SJCRH30 (cell line): ENCODE measurements around the gene OBSCN. TPM values are rescaled to one million over a fixed set of nuclear protein-coding genes. Genes with fewer than 3 reads are reported as not detected.
A peak's percentile ranks its signal among the peaks of the same experiment; 100 is the strongest.

Experiments
- DNase-seq, 2 experiments: peaks; one replicate each; pipeline ENCODE4 v3.0.0-alpha.2; 2015 to 2020
- H3K27ac ChIP-seq: fragments of 250-450 bp; sonication (Bioruptor Pico); 2 replicates; pipeline ENCODE4 v1.5.1; 2020; ENCODE audit warnings: mild to moderate bottlenecking, moderate library complexity
- H3K27me3 ChIP-seq: fragments of 250-450 bp; sonication (Bioruptor Pico); 2 replicates; pipeline ENCODE4 v1.5.1; 2020; ENCODE audit warnings: mild to moderate bottlenecking, moderate library complexity
- H3K36me3 ChIP-seq: fragments of 250-450 bp; sonication (Bioruptor Pico); 2 replicates; pipeline ENCODE4 v1.5.1; 2020; ENCODE audit warnings: mild to moderate bottlenecking, moderate library complexity
- H3K4me1 ChIP-seq: fragments of 250-450 bp; sonication (Bioruptor Pico); 2 replicates; pipeline ENCODE4 v1.5.1; 2020; ENCODE audit warnings: mild to moderate bottlenecking, moderate library complexity
- H3K4me3 ChIP-seq: fragments of 250-450 bp; sonication (Bioruptor Pico); 2 replicates; pipeline ENCODE4 v1.5.1; 2020; ENCODE audit warnings: mild to moderate bottlenecking, moderate library complexity
- H3K9me3 ChIP-seq: fragments of 250-450 bp; sonication (Bioruptor Pico); replicated peaks from 2 replicates; pipeline ENCODE4 v1.5.1; 2020; ENCODE audit warnings: mild to moderate bottlenecking, moderate library complexity
- total RNA-seq: library from RNA; depleted of rRNA; stranded (reverse); fragments of >200 nt; shearing (Covaris generic); gene quantifications from 2 replicates; pipeline ENCODE4 v1.2.3, GENCODE V29; 2014

OBSCN gene
- total RNA-seq, 1 experiment from 2014 or later = 8.3 TPM

DNA sequence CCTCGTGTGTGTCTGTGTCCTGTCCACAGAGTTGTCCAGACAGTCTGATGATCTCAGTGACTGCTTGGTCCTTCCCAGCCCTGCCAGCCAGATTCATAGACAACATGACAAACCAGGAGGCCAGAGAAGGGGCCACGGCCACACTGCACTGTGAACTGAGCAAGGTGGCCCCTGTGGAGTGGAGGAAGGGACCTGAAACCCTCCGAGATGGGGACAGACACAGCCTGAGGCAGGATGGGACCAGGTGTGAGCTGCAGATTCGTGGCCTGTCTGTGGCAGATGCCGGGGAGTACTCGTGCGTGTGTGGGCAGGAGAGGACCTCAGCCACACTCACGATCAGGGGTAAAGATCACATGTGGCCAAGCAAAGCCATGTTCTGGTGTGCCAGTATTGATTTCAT, 96.4 kb downstream of the OBSCN start:
- DNase-seq = peak in 1 of 2 experiments; percentile 0

DNA sequence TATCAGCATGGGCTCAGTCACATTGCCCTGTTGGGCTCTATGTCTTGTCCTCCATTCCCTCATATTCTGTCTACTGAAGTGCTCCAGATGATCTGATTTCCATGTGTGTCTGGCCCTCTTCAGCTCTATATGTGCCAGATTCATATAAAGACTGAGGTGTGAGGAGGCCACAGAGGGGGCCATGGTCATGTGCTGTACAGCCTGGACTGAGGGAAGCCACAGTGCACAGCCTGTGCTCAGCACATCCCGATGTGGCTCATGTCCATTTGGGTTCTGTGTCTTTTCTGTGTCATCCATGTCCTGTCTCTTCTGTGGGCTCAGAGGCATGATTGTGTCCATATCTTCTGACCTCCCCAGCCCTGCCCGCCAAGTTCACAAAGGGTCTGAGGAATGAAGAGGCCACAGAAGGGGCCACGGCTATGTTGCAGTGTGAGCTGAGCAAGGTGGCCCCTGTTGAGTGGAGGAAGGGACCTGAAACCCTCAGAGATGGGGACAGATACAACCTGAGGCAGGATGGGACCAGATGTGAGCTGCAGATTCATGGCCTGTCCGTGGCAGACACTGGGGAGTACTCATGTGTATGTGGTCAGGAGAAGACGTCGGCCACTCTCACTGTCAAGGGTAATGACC, 97.0 kb downstream of the OBSCN start:
- Histone ChIP-seq H3K27me3 (no peaks in the 10 kb centered on the region), H3K9me3 (peaks cover 13% of the 10 kb centered on the region), H3K27ac (no peak overlapping the region), H3K4me3 (no peak overlapping the region), H3K36me3 (no peaks in the 10 kb centered on the region), H3K4me1 (no peaks in the 10 kb centered on the region)
- DNase-seq = peak in 1 of 2 experiments; percentile 1

More for the DNA sequence above, 96.4 kb downstream of the OBSCN start:
- H3K4me1 ChIP-seq = no peaks in the 10 kb centered on the region
- H3K27ac ChIP-seq = no peak overlapping the region
- peaks cover 13% of the 10 kb centered on the region for H3K9me3 ChIP-seq
- H3K36me3 ChIP-seq = no peaks in the 10 kb centered on the region
- H3K27me3 ChIP-seq = no peaks in the 10 kb centered on the region
- H3K4me3 ChIP-seq = no peak overlapping the region

DNA sequence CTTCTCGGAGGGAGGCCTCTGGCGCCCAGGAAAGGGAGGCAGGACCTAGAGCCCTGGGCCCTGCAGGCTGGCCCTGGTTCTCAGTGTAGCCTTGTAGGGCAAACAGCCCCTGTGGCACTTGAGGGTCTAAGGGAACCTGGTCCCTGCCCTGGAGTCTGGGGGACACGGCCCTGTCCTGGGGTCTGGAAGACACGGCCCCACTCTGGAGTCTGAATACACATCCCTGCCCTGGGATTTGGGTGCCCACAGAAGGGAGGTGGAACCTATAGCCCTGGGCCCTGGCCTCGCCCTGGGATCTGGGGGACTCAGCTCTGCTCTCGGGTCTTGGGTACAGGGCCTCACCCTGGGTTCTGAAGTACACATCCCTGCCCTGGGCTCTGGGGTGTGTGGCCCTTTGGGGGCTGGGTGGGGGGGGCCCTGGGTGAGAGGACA, 97.9 kb downstream of the OBSCN start:
- Histone ChIP-seq H3K36me3 (no peaks in the 10 kb centered on the region), H3K4me3 (no peak overlapping the region), H3K4me1 (no peaks in the 10 kb centered on the region), H3K9me3 (peaks cover 13% of the 10 kb centered on the region), H3K27me3 (no peaks in the 10 kb centered on the region), H3K27ac (no peak overlapping the region)
- peak in 1 of 2 experiments; percentile 1 for DNase-seq

DNA sequence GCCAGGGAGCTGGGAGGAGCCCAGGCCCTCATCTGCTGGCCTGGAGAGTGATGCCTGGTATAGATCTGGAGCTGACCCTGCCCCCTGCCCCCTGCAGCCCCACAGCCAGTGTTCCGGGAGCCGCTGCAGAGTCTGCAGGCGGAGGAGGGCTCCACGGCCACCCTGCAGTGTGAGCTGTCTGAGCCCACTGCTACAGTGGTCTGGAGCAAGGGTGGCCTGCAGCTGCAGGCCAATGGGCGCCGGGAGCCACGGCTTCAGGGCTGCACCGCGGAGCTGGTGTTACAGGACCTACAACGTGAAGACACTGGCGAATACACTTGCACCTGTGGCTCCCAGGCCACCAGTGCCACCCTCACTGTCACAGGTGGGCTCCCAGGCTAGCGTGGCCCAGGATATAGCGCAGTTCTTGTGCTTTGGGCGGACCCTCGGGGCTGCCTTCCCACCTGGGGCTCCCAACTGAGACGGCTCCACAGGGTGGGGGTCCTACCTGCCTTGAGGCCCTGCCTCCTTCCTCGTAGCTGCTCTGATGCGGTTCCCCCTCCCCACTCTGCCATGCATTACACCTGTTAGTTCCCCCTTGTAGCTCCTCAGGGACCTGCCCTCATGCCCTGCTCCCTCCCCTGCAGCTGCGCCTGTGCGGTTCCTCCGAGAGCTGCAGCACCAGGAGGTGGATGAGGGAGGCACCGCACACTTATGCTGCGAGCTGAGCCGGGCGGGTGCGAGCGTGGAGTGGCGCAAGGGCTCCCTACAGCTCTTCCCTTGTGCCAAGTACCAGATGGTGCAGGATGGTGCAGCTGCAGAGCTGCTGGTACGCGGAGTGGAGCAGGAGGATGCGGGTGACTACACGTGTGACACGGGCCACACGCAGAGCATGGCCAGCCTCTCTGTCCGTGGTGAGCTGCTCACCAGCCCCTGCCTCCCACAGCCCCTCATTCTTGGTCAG, 98.7 kb downstream of the OBSCN start:
- Histone ChIP-seq H3K27me3 (no peaks in the 10 kb centered on the region), H3K4me3 (no peak overlapping the region), H3K36me3 (no peaks in the 10 kb centered on the region), H3K4me1 (no peaks in the 10 kb centered on the region), H3K27ac (no peak overlapping the region), H3K9me3 (peaks cover 11% of the 10 kb centered on the region)
- peak in 1 of 2 experiments; percentile 3 for DNase-seq

DNA sequence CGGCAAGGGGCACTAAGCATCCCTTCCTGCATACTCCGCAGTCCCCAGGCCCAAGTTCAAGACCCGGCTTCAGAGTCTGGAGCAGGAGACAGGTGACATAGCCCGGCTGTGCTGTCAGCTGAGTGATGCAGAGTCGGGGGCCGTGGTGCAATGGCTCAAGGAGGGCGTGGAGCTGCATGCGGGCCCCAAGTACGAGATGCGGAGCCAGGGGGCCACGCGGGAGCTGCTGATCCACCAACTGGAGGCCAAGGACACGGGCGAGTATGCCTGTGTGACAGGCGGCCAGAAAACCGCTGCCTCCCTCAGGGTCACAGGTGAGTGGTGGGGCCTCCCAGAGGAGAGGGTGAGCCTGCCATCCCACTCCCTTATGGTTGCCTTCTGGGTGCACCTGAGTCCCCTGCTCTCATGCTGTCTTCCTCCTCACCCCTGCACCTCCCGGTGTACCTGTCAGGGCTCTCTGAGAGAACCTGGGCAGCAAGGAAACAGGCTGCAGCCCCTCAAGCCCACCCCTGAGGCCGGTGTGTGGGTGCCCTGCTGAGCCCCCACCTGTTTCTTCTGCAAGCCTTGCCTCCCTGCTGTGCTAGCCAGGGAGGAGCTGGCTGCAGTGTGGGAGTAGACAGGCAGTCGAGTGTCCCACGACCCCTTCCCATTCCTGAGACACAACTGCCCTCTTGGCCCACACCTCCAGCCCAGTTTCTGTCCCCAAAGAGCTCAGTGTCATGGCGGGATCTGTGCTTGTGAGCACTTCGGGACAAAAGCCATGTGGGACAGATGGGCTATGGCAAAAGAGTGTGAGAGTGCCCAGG, 99.6 kb downstream of the OBSCN start:
- H3K27me3 ChIP-seq = no peaks in the 10 kb centered on the region
- no peaks in the 10 kb centered on the region for H3K36me3 ChIP-seq
- no peak overlapping the region for H3K4me3 ChIP-seq
- H3K9me3 ChIP-seq = peaks cover 2% of the 10 kb centered on the region
- DNase-seq = no peak
- H3K27ac ChIP-seq = no peak overlapping the region
- H3K4me1 ChIP-seq = no peaks in the 10 kb centered on the region

DNA sequence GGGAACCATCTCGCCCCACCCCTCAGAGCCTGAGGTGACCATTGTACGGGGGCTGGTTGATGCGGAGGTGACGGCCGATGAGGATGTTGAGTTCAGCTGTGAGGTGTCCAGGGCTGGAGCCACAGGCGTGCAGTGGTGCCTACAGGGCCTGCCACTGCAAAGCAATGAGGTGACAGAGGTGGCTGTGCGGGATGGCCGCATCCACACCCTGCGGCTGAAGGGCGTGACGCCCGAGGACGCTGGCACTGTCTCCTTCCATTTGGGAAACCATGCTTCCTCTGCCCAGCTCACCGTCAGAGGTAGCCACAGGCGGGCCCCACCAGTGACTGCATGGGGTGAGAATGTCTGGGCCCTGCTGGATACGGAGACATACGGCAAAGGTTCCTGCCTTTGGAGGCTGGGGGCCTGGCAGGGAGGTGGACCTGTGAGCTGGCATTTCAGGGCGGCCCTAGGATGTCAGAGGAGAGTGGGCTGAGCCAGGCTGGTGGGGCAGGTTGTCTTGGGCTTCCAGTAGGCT, 100.3 kb downstream of the OBSCN start:
- Histone ChIP-seq H3K27ac (no peak overlapping the region), H3K36me3 (no peaks in the 10 kb centered on the region), H3K4me1 (no peaks in the 10 kb centered on the region), H3K27me3 (no peaks in the 10 kb centered on the region), H3K4me3 (no peak overlapping the region), H3K9me3 (no peaks in the 10 kb centered on the region; the same call in 1 of the 2 replicates)
- peak in 1 of 2 experiments; percentile 1 for DNase-seq

DNA sequence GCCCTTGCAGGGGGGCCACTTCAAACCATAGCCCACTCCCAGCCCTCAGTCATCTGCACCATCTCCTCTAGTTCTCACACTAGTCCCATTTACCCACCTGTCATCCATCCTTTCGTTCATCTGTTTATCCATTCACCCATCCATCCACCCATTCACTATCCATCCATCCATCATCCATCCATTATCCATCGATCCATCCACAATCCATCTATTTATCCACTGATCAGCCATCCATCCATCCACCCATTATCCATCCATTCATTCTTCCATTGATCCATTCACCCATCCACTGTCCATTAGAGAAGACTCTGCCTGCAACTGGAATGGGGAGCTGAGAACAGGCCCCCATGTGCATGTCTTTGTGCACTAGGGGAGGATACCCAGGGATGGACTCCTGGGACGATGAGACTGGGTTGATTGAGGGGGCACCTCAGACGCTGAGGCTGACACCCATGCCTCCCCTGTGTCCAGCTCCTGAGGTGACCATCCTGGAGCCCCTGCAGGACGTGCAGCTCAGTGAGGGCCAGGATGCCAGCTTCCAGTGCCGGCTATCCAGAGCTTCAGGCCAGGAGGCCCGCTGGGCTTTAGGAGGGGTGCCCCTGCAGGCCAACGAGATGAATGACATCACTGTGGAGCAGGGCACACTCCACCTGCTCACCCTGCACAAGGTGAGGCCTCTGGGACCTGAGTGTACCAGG, 100.9 kb downstream of the OBSCN start:
- Histone ChIP-seq H3K9me3 (no peaks in the 10 kb centered on the region), H3K27me3 (no peaks in the 10 kb centered on the region), H3K4me3 (no peak overlapping the region), H3K4me1 (no peaks in the 10 kb centered on the region), H3K27ac (no peak overlapping the region), H3K36me3 (no peaks in the 10 kb centered on the region)
- DNase-seq = peak in 1 of 2 experiments; percentile 2

DNA sequence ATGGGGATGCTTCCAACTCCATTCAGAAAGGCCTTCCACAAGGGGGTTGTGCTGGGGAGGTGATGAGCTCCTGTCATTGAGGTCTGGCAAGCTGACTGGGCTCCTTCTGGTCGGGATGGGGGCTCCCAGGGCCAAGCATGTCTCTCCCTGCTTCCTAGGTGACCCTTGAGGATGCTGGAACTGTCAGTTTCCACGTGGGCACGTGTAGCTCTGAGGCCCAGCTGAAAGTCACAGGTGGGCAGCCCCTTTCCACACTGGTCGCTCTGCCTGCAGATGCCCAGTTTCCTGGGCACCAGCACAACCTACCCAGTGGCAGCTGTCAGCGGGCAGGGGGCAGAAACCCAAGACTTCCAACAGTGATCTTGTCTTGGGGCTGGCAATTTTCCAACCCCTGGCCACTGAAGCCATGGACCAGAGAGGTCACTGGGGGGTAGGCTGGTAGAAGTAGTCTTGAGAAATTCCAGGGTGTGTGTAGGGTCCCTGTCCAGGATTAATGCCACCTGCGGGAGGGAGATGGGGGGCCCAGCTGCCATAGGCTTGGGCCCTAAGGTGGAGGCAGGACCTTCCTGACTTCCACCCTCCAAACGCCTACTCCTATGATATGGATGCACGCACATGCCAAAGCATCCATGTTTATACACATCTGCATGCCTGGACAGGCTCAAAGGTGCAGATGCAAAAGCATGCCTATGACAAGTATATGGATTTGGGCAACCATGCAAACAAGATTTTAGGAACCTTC, 101.7 kb downstream of the OBSCN start:
- Histone ChIP-seq H3K27me3 (no peaks in the 10 kb centered on the region), H3K27ac (no peak overlapping the region)

DNA sequence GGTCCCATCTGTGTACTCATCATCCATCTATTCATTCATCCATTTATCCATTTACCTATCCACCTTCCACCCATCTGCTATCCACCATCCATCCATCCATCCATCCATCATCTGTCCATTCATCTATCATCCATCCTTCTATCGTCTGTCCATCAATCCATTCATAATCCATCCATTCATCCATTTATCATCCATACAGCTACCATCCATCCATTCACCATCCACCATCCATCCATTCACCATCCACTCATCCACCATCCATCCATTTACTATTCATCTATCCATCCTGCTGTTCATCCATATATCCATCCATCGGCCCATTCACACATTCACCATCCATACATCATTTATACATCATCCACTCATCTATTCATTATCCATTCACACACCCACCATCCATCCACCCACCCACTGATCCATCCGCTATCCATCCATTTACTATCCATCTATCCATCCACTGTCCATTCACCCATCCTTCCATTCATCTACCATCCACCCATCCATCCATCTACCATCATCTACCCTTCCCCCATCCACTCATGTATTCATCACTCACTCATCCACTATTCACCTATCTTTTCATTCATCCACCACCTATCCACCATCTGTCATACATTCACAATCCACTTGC, 102.4 kb downstream of the OBSCN start:
- Histone ChIP-seq H3K27ac (no peak overlapping the region), H3K4me1 (peaks cover 7% of the 10 kb centered on the region), H3K4me3 (no peak overlapping the region), H3K9me3 (no peaks in the 10 kb centered on the region), H3K36me3 (no peaks in the 10 kb centered on the region), H3K27me3 (no peaks in the 10 kb centered on the region)
- DNase-seq = no peak

More for the DNA sequence above, 101.7 kb downstream of the OBSCN start:
- H3K36me3 ChIP-seq = no peaks in the 10 kb centered on the region
- no peaks in the 10 kb centered on the region for H3K4me1 ChIP-seq
- H3K4me3 ChIP-seq = no peak overlapping the region
- no peaks in the 10 kb centered on the region for H3K9me3 ChIP-seq
- DNase-seq = peak in 1 of 2 experiments; percentile 1

DNA sequence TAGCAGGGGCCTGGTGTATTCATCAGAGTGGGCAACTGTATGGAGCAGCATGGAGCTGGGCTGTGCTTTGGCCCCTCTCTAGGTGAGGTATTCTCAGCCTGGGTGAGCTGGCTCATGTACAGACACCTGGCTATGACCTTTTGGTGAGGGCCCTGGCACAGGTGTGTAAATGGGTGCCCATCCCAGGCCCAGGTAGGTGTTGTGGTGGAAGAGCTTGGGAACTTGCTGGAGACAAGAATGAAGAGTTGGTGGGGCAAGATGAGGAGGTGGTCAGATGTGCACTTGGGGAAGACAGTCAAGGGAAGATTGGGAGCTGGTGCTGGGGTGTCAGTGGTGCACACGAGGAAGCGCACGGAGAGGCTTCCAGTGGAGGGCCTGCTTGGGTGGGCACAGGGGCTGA, 103.2 kb downstream of the OBSCN start:
- no peaks in the 10 kb centered on the region for H3K9me3 ChIP-seq

DNA sequence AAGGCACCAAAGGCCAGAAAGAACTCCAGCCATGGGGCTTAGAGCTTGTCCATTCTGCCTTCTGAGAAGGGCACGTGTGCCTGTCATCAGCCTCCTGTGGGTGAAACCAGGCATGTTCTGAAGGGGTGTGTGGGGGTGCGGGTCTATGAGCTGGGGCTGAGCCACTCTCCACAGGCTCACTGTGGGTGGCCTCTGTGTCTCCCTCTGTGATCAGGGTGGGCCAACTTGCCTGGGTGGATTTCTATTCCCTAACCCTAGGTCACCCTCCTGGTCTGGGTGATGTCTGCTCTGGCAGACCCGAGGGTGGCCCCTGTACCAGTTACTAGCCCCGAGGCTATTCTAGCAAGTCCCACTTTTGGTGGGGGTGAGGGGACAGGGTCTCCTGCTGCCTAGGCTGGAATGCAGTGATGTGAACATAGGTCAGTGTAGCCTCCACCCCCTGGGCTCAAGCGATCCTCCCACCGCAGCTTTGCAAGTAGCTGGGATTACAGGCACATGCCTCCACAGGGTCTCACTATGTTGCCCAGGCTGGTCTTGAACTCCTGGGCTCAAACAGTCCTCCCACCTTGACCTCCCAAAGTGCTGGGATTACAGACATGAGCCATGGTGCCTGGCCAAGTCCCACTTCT, 104.4 kb downstream of the OBSCN start:
- Histone ChIP-seq H3K4me1 (peaks cover 16% of the 10 kb centered on the region), H3K36me3 (no peaks in the 10 kb centered on the region), H3K4me3 (no peak overlapping the region), H3K27me3 (no peaks in the 10 kb centered on the region), H3K27ac (no peak overlapping the region), H3K9me3 (no peaks in the 10 kb centered on the region)
- peak in 1 of 2 experiments; percentile 2 for DNase-seq

More for the DNA sequence above, 103.2 kb downstream of the OBSCN start:
- DNase-seq = no peak
- H3K27ac ChIP-seq = no peak overlapping the region
- no peak overlapping the region for H3K4me3 ChIP-seq
- H3K4me1 ChIP-seq = peaks cover 15% of the 10 kb centered on the region
- no peaks in the 10 kb centered on the region for H3K27me3 ChIP-seq
- no peaks in the 10 kb centered on the region for H3K36me3 ChIP-seq

DNA sequence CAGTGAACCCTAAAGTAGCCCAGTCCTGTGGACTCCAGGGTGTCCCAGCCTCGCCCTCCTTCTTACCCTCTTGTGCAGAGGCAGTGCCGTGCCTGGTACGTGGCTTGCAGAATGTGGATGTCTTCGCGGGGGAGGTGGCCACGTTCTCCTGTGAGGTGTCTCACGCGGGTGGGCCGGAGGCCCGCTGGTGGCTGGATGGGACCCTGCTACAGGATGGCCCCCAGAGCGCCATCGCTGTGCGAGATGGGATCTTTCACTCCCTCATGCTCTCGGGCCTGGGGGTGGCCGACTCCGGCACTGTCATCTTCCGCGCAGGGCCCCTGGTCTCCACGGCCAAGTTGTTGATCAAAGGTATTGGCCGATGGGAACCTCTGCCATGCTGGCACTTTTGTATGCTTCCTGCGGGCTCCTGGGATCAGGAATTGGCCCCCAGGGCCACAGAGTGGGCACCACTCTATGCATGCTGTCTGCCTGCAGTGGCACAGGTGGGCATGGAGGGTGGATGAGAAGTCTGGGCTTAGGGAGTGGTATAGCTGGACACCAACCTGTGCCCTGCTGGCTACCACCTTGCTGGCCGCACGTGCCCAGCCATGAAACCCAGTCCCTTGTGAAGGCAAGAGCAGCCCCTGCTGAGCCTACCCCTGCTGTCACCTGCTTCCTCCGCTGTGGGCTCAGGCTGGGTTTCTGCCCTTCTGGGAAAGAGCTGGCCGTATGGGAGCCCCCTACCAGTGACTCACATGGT, 105.9 kb downstream of the OBSCN start:
- Histone ChIP-seq H3K4me1 (peaks cover 16% of the 10 kb centered on the region), H3K9me3 (no peaks in the 10 kb centered on the region), H3K27ac (no peak overlapping the region), H3K36me3 (no peaks in the 10 kb centered on the region), H3K4me3 (no peak overlapping the region), H3K27me3 (no peaks in the 10 kb centered on the region)
- peak in 1 of 2 experiments; percentile 1 for DNase-seq
